Heart right ventricle (tissue), 16 donors: ENCODE data around the gene TMPRSS9. TPM values are rescaled to one million over a fixed set of nuclear protein-coding genes. Genes with fewer than 3 reads are reported as not detected.
"Not testable (repeated sequence)": the region's sequence is repeated elsewhere in the genome, so short reads cannot be mapped to it uniquely, and the experiment has no call there.

Experiments
- ATAC-seq, 8 donors: fragments of 200-7000 bp; cut with Tn5 transposase; one replicate each; pipeline ENCODE4 v1.9.1; 2020; ENCODE audit warnings: mild to moderate bottlenecking in 8 of 8, moderate library complexity in 8 of 8, moderate number of reproducible peaks in 1 of 8
- DNase-seq, 2 donors: peaks; one replicate each; pipeline ENCODE4 v3.0.0-alpha.2; 2020
- H3K27ac ChIP-seq, 10 donors: fragments of 200-600 bp; sonication (generic) in 2 of 10; one replicate each; pipeline versions ENCODE4 v1.5.0 to v1.8.0; 2020 to 2022; ENCODE audit warnings: mild to moderate bottlenecking in 3 of 10
- H3K27me3 ChIP-seq, 7 donors: fragments of 200-600 bp; one replicate each; pipeline ENCODE4 v1.8.0; 2021 to 2022; ENCODE audit warnings: mild to moderate bottlenecking in 2 of 7
- H3K36me3 ChIP-seq, 9 donors: fragments of 200-600 bp; sonication (generic) in 1 of 9; one replicate each; pipeline versions ENCODE4 v1.5.0 to v1.8.0; 2020 to 2022; ENCODE audit warnings: mild to moderate bottlenecking in 2 of 9
- H3K4me1 ChIP-seq, 9 donors: fragments of 200-600 bp; sonication (generic) in 1 of 9; one replicate each; pipeline versions ENCODE4 v1.5.0 to v1.8.0; 2020 to 2022; ENCODE audit warnings: mild to moderate bottlenecking in 4 of 9
- H3K4me3 ChIP-seq, 10 donors: fragments of 200-600 bp; sonication (generic) in 2 of 10; one replicate each; pipeline versions ENCODE4 v1.5.0 to v1.8.0; 2020 to 2022; ENCODE audit warnings: mild to moderate bottlenecking in 7 of 10, moderate library complexity in 2 of 10
- H3K9me3 ChIP-seq, 11 donors: fragments of 200-600 bp in 10 of 11; sonication (generic) in 2 of 11; one replicate each; pipeline versions ENCODE4 v1.5.0 to v1.8.0; 2013 to 2022; ENCODE audit warnings: mild to moderate bottlenecking in 2 of 11, control low read depth in 1 of 11, moderate library complexity in 1 of 11
- CTCF ChIP-seq, 9 donors: fragments of 200-600 bp; sonication (generic) in 2 of 9; IDR thresholded peaks; one replicate each; pipeline versions ENCODE4 v1.5.0 to v1.8.0; 2021 to 2022; ENCODE audit warnings: antibody characterized with exemption in 9 of 9, mild to moderate bottlenecking in 5 of 9, moderate library complexity in 1 of 9
- WGBS, 2 donors: extraction: QIAGEN DNeasy Blood & Tissue Kit; methylation state at CpG; one replicate each; pipeline ENCODE4 v1.1.7; 2013; ENCODE audit warnings: inconsistent platforms in 1 of 2; 5-methylcytosine and 5-hydroxymethylcytosine counted together
- intact Hi-C, 10 donors: fragments of 100-400 bp; cut with DNase I; formaldehyde crosslinking; loops; one replicate each; pipeline versions ENCODE4 v1.11.1 to v1.14.2; 2022
- polyA plus RNA-seq, 2 donors: library from polyadenylated mRNA; stranded (reverse); fragments of 200-250 nt; gene quantifications; one replicate each; pipeline ENCODE4 v1.2.3, GENCODE V29; 2013
- total RNA-seq, 10 donors: library from RNA; stranded (reverse); fragmentation: NEBNext Ultra II Directional in 3 of 10; extraction: Animal tissue kit (Norgen Biotek cat#: 25700) in 3 of 10; gene quantifications; one replicate each; pipeline versions ENCODE4 v1.2.1 to v1.2.4, GENCODE V29; 2021 to 2023
- donor health status: Arrhythmogenic right ventricular cardiomyopathy.
- donor health status: ischemic (EF 13 %, LVEDD 7.1; RV severe dilation, severe dysfunction).
- donor health status: healthy with polysubstance abuse.
- donor health status: DM: no; HTN: yes; CAD: no.
- donor health status: DM: no; HTN: no; CAD: no.
- donor health status: ischemic (EF 25% LVEDD 6.9; RV normal size, moderate dysfunction).
- donor health status: ischemic (EF 25% LVEDD 5.7; RV mildly dilated, moderate dysfunction).
- donor health status: healthy.
- donor health status: DM: yes; HTN: yes; CAD: no.
- donor health status: Ischemic cardiomyopathy.
- donor health status: ischemic (EF 35%, LVEDD 5.7; RV mildly dilated, moderate dysfunction).
- donor health status: nonischemic (EF 11% LVEDD 7.7; RV severe dilation, severe dysfunction).
- donor health status: DM: yes; HTN: yes; CAD: no.
- donor health status: PGD.
- donor health status: ischemic (EF 29% LVEDD 5.4; RV normal size, mild dysfunction).
- donor health status: nonischemic (EF 23%, LVEDD 6.1; RV moderate dilation, normal function).

TMPRSS9 gene
- total and polyA plus RNA-seq, 12 donors, result 0.01 TPM; not detected in 11

- peaks cover 2 to 22% (median 18%) of the 10 kb centered on the region in 9 donors for H3K4me1 ChIP-seq
- ATAC-seq (no peak), DNase-seq (no peak)
- H3K4me3 ChIP-seq, result no peak overlapping the region
- 61 to 73% methylated on average over 5 of the region's 5 CpGs for WGBS, 2 donors
- no peaks in the 10 kb centered on the region for H3K9me3 ChIP-seq
- no peak overlapping the region for H3K27ac ChIP-seq
- H3K36me3 ChIP-seq, result no peaks in the 10 kb centered on the region
- no peaks in the 10 kb centered on the region for H3K27me3 ChIP-seq
- TF ChIP-seq CTCF (IDR thresholded peaks at IDR 0.05), result no peak
- intact Hi-C loops, result loop anchor here in 1 of 10 donors (10.0 kb wide), 1 partner anchor 290 kb away; no protein-coding TSS in a partner anchor
These were observed 104.3 kb downstream of the TMPRSS9 start for GRCh38 chr19:2464389-2464788.

GRCh38 chr19:2468596-2468995 is 108.5 kb downstream of the TMPRSS9 start:
- Histone ChIP-seq H3K27me3 (no peaks in the 10 kb centered on the region), H3K4me3 (no peak overlapping the region), H3K36me3 (no peaks in the 10 kb centered on the region), H3K27ac (no peak overlapping the region), H3K9me3 (no peaks in the 10 kb centered on the region), H3K4me1 (peaks cover 0 to 5% (median 0%) of the 10 kb centered on the region in 9 donors)
- DNase-seq (no peak), ATAC-seq (no peak)
- WGBS, 2 donors, result 74 to 76% methylated on average over 12 of the region's 12 CpGs
- no peak for TF ChIP-seq CTCF (IDR thresholded peaks at IDR 0.05)
- intact Hi-C loops, result loop anchor here in 1 of 10 donors (10.0 kb wide), 1 partner anchor 286 kb away; no protein-coding TSS in a partner anchor

GRCh38 chr19:2469102-2469914 is 109.2 kb downstream of the TMPRSS9 start:
- no peaks in the 10 kb centered on the region for H3K27me3 ChIP-seq
- H3K36me3 ChIP-seq, result no peaks in the 10 kb centered on the region
- intact Hi-C loops, result loop anchor here in 1 of 10 donors (10.0 kb wide), 1 partner anchor 285 kb away; no protein-coding TSS in a partner anchor
- H3K4me3 ChIP-seq, result no peak overlapping the region
- H3K4me1 ChIP-seq, result peaks cover 0 to 8% (median 0%) of the 10 kb centered on the region in 9 donors
- H3K27ac ChIP-seq, result no peak overlapping the region
- WGBS, 2 donors, result 43 to 60% methylated on average over 23 of the region's 23 CpGs
- TF ChIP-seq CTCF (IDR thresholded peaks at IDR 0.05), result no peak
- no peaks in the 10 kb centered on the region for H3K9me3 ChIP-seq
- ATAC-seq (peak in 2 of 8 donors; percentile 27 to 63), DNase-seq (no peak)

- not testable (repeated sequence) for H3K9me3 ChIP-seq, H3K4me3 ChIP-seq, H3K36me3 ChIP-seq, H3K27ac ChIP-seq, DNase-seq, H3K27me3 ChIP-seq, ATAC-seq
- intact Hi-C loops, result loop anchor here in 4 of 10 donors (5.0 to 10.0 kb wide), 4 partner anchors 105 to 285 kb away; no protein-coding TSS in a partner anchor
- H3K4me1 ChIP-seq, result peaks cover 0 to 14% (median 3%) of the 10 kb centered on the region in 9 donors
- WGBS, 2 donors, result 88 to 89% methylated on average over 8 of the region's 8 CpGs
These were observed 109.8 kb downstream of the TMPRSS9 start for GRCh38 chr19:2469915-2470200.
